ENCODE measurements around the gene NSL1.

NSL1 gene

DNA sequence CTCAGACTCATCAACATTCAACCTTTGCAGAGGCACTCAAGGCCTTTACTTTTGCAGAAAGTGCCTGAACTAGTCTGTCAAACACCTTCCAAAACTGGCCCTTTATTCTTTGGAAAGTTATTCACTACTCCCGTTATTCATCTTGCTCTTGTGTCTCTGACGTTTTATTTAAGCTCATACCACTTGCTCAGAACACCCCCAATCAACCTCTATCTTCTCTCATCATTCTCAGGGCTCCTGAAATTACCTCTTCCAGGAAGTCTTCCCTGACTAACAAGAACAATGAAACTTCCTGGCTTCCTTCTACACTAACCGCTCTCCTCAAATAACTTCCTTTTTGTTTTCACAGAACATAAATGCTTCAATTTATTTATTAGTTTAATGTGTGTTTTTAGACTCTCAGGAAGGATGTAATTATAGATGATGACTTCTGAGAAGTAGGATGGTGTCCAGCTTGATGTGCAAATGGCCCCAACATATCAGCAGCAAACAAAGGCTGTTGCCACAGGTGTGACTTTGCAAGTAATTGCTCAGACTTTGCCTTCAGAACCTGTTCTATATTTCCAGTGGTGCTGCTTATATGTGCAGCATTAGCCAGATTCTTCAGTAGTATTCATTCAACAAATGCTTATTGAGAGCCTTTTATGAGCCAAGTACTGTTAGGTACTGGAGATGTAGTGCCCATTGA is 69.2 kb downstream of the NSL1 start:
- no peak for TF ChIP-seq CTCF (IDR thresholded peaks at IDR 0.05; ENCODE audit: control insufficient read depth, insufficient read depth, low read depth, low read length, missing control alignments)
- H3K4me3 ChIP-seq (ENCODE audit: control insufficient read depth, low read depth, low read length) = no peak overlapping the region
- no peak for DNase-seq (ENCODE audit: low read depth)

GRCh38 chr1:212721388-212722247 is 70.0 kb downstream of the NSL1 start:
- no peak overlapping the region for H3K4me3 ChIP-seq (ENCODE audit: control insufficient read depth, low read depth, low read length)
- DNase-seq (ENCODE audit: low read depth) = peak; percentile 64
- no peak for TF ChIP-seq CTCF (IDR thresholded peaks at IDR 0.05; ENCODE audit: control insufficient read depth, insufficient read depth, low read depth, low read length, missing control alignments)

- no peak for DNase-seq (ENCODE audit: low read depth)
- TF ChIP-seq CTCF (IDR thresholded peaks at IDR 0.05; ENCODE audit: control insufficient read depth, insufficient read depth, low read depth, low read length, missing control alignments) = no peak
- H3K4me3 ChIP-seq (ENCODE audit: control insufficient read depth, low read depth, low read length) = no peak overlapping the region
These were observed 71.9 kb downstream of the NSL1 start for GRCh38 chr1:212719633-212720032.

GRCh38 chr1:212718499-212718898 is 73.1 kb downstream of the NSL1 start:
- no peak for DNase-seq (ENCODE audit: low read depth)

DNA sequence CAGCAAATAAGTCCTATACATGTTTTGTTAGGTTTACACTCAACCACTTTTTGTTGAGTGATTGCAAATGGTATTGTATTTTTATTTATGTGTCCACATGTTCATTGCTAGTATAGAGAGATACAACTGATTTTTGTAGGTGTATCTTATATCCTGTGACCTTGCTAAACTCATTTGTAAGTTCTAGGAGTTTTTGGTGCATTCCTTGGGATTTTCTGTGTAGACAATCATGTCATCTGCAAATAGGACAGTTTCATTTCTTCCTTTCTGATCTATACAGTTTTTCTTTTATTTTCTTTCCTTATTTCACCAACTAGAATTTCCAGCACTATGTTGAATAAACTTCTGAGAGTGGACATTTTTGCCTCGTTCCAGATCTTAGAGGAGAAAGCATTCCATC is 75.4 kb downstream of the NSL1 start:
- TF ChIP-seq CTCF (IDR thresholded peaks at IDR 0.05; ENCODE audit: control insufficient read depth, insufficient read depth, low read depth, low read length, missing control alignments) = no peak
- no peak for DNase-seq (ENCODE audit: low read depth)
- no peak overlapping the region for H3K4me3 ChIP-seq (ENCODE audit: control insufficient read depth, low read depth, low read length)

More at GRCh38 chr1:212718499-212718898, 73.1 kb downstream of the NSL1 start:
- no peak overlapping the region for H3K4me3 ChIP-seq (ENCODE audit: control insufficient read depth, low read depth, low read length)
- TF ChIP-seq CTCF (IDR thresholded peaks at IDR 0.05; ENCODE audit: control insufficient read depth, insufficient read depth, low read depth, low read length, missing control alignments) = peak; percentile 24

DNA sequence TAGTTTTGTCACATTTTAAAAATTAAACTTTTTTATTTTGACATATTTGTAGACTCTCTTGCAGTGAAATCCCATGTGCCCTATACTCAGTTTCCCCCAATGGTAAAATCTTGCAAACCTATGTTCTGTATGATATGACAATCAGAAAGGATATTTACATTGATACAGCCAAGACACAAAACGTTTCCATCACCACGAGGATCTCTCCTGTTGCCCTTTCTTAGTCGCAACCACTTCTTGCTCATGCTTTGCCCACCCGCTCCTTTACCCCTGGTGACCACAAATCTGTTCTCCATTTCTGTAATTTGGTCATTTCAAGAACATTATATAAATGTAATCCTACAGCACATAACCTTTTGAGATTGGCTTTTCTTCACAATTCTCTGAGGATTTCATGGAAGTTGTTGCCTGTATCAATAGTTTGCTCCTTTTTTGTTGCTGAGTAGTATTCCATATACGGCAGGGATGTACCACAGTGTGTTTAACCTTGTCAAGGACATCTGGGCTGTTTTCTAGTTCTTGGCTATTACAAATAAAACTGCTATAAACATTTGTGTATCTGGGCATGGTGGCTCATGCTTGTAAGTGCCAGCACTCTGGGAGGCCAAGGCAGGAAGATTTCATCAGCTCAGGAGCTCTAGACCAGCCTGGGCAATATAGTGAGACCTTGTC is 78.0 kb downstream of the NSL1 start:
- DNase-seq (ENCODE audit: low read depth) = no peak
- no peak for TF ChIP-seq CTCF (IDR thresholded peaks at IDR 0.05; ENCODE audit: control insufficient read depth, insufficient read depth, low read depth, low read length, missing control alignments)
- no peak overlapping the region for H3K4me3 ChIP-seq (ENCODE audit: control insufficient read depth, low read depth, low read length)
